H9 (cell line): ENCODE measurements around the gene SLC5A12. TPM values are rescaled to one million over a fixed set of nuclear protein-coding genes. Genes with fewer than 3 reads are reported as not detected.

ENCODE experiments used
- DNase-seq: peaks from one replicate; pipeline ENCODE4 v3.0.0-alpha.2; 2017
- H2AFZ ChIP-seq: one replicate; pipeline ENCODE4 v1.6.1; 2013; ENCODE audit warnings: mild to moderate bottlenecking, low read length, control low read depth, moderate library complexity
- H2AK5ac ChIP-seq: 2 replicates; pipeline ENCODE4 v1.6.1; 2013; ENCODE audit warnings: low read length, control low read depth, mixed read lengths; ENCODE audit not compliant: insufficient read length
- H2BK120ac ChIP-seq: one replicate; pipeline ENCODE4 v1.6.1; 2013; ENCODE audit warnings: low read depth, mild to moderate bottlenecking, low read length, control low read depth, inconsistent platforms; ENCODE audit not compliant: poor library complexity, severe bottlenecking
- H2BK12ac ChIP-seq: 2 replicates; pipeline ENCODE4 v1.6.1; 2013; ENCODE audit warnings: low read length, control low read depth, mixed read lengths, low read depth; ENCODE audit not compliant: insufficient read length
- H2BK15ac ChIP-seq: 2 replicates; pipeline ENCODE4 v1.6.1; 2013; ENCODE audit warnings: low read depth, low read length, control low read depth
- H2BK20ac ChIP-seq: one replicate; pipeline ENCODE4 v1.6.1; 2013; ENCODE audit warnings: low read depth, mild to moderate bottlenecking, low read length, control low read depth, inconsistent platforms; ENCODE audit not compliant: poor library complexity, severe bottlenecking
- H2BK5ac ChIP-seq: 2 replicates; pipeline ENCODE4 v1.6.1; 2013; ENCODE audit warnings: low read length, control low read depth, mixed read lengths; ENCODE audit not compliant: insufficient read length
- H3K14ac ChIP-seq: 2 replicates; pipeline ENCODE4 v1.6.1; 2013; ENCODE audit warnings: low read length, control low read depth; ENCODE audit not compliant: insufficient read depth
- H3K18ac ChIP-seq: 2 replicates; pipeline ENCODE4 v1.6.1; 2013; ENCODE audit warnings: low read depth, mild to moderate bottlenecking, mixed read lengths, low read length, control low read depth; ENCODE audit not compliant: insufficient read length
- H3K23ac ChIP-seq: 2 replicates; pipeline ENCODE4 v1.6.1; 2013; ENCODE audit warnings: low read length, control low read depth, mixed read lengths, low read depth; ENCODE audit not compliant: insufficient read length
- H3K23me2 ChIP-seq: 2 replicates; pipeline ENCODE4 v1.6.1; 2013; ENCODE audit warnings: low read depth, mild to moderate bottlenecking, mixed read lengths, low read length, control low read depth; ENCODE audit not compliant: insufficient read length, poor library complexity, severe bottlenecking
- H3K27ac ChIP-seq: 2 replicates; pipeline ENCODE4 v1.5.1; 2013; ENCODE audit warnings: low read length, control low read depth, mixed read lengths, low read depth; ENCODE audit not compliant: insufficient read length
- H3K27me3 ChIP-seq: 2 replicates; pipeline ENCODE4 v1.6.1; 2013; ENCODE audit warnings: low read length, control low read depth, inconsistent platforms; ENCODE audit not compliant: insufficient read depth
- H3K4ac ChIP-seq: 2 replicates; pipeline ENCODE4 v1.6.1; 2013; ENCODE audit warnings: low read depth, mild to moderate bottlenecking, control low read depth, inconsistent platforms, low read length, moderate library complexity
- H3K4me1 ChIP-seq: 2 replicates; pipeline ENCODE4 v1.6.1; 2013; ENCODE audit warnings: low read length, control low read depth, inconsistent platforms; ENCODE audit not compliant: insufficient read depth
- H3K4me2 ChIP-seq: 2 replicates; pipeline ENCODE4 v1.6.1; 2013; ENCODE audit warnings: low read length, control low read depth, mixed read lengths; ENCODE audit not compliant: insufficient read length, insufficient read depth
- H3K56ac ChIP-seq: 2 replicates; pipeline ENCODE4 v1.6.1; 2013; ENCODE audit warnings: low read depth, mild to moderate bottlenecking, mixed read lengths, low read length, control low read depth; ENCODE audit not compliant: insufficient read length
- H3K79me1 ChIP-seq: 2 replicates; pipeline ENCODE4 v1.6.1; 2013; ENCODE audit warnings: low read depth, mild to moderate bottlenecking, moderate library complexity, low read length, control low read depth, inconsistent platforms; ENCODE audit not compliant: insufficient read depth, poor library complexity, severe bottlenecking
- H3K79me2 ChIP-seq: 2 replicates; pipeline ENCODE4 v1.6.1; 2013; ENCODE audit warnings: low read length, control low read depth, inconsistent platforms; ENCODE audit not compliant: insufficient read depth
- H3K9ac ChIP-seq: 2 replicates; pipeline ENCODE4 v1.6.1; 2013; ENCODE audit warnings: low read length, control low read depth, mixed read lengths; ENCODE audit not compliant: insufficient read length; ENCODE audit errors: extremely low read depth
- H3K9me3 ChIP-seq: one replicate; pipeline ENCODE4 v1.6.1; 2013; ENCODE audit warnings: low read depth, low read length, inconsistent platforms; ENCODE audit not compliant: control insufficient read depth
- H3T11ph ChIP-seq: one replicate; pipeline ENCODE4 v1.6.1; 2013; ENCODE audit warnings: mild to moderate bottlenecking, low read length, control low read depth, inconsistent platforms
- H4K20me1 ChIP-seq: one replicate; pipeline ENCODE4 v1.6.1; 2013; ENCODE audit not compliant: control insufficient read depth, insufficient read length, insufficient read depth
- H4K5ac ChIP-seq: 2 replicates; pipeline ENCODE4 v1.6.1; 2013; ENCODE audit warnings: low read depth, mild to moderate bottlenecking, mixed read lengths, low read length, control low read depth; ENCODE audit not compliant: insufficient read length
- H4K8ac ChIP-seq: replicated peaks from 2 replicates; pipeline ENCODE4 v1.6.1; 2013; ENCODE audit warnings: low read length, control low read depth, mixed read lengths, low read depth; ENCODE audit not compliant: insufficient read length
- H4K91ac ChIP-seq: 2 replicates; pipeline ENCODE4 v1.6.1; 2013; ENCODE audit warnings: low read depth, mild to moderate bottlenecking, moderate library complexity, mixed read lengths, low read length, control low read depth; ENCODE audit not compliant: insufficient read length
- H3K27ac Mint-ChIP-seq, 3 experiments: 2 replicates in 2 of 3; 3 replicates in 1 of 3; pipeline ENCODE4 v1.8.0; 2020 to 2021; ENCODE audit warnings: mixed read lengths in 3 of 3, mild to moderate bottlenecking in 1 of 3, moderate library complexity in 1 of 3
- H3K27me3 Mint-ChIP-seq: 2 replicates; pipeline ENCODE4 v1.8.0; 2021; ENCODE audit warnings: low read depth, mild to moderate bottlenecking, moderate library complexity, mixed read lengths
- H3K36me3 Mint-ChIP-seq, 3 experiments: 2 replicates in 2 of 3; 3 replicates in 1 of 3; pipeline ENCODE4 v1.8.0; 2020 to 2021; ENCODE audit warnings: low read depth in 3 of 3, mixed read lengths in 3 of 3; ENCODE audit not compliant: insufficient read depth in 1 of 3
- H3K4me1 Mint-ChIP-seq, 2 experiments: 2 replicates each; pipeline ENCODE4 v1.8.0; 2020; ENCODE audit warnings: mixed read lengths in 2 of 2
- H3K4me3 Mint-ChIP-seq, 2 experiments: 2 replicates in 1 of 2; 3 replicates in 1 of 2; pipeline ENCODE4 v1.8.0; 2020 to 2021; ENCODE audit warnings: mild to moderate bottlenecking in 2 of 2, mixed read lengths in 2 of 2, moderate library complexity in 1 of 2
- H3K9me3 Mint-ChIP-seq, 2 experiments: 2 replicates in 1 of 2; 3 replicates in 1 of 2; pipeline ENCODE4 v1.8.0; 2020; ENCODE audit warnings: mild to moderate bottlenecking in 2 of 2, mixed read lengths in 2 of 2, moderate library complexity in 1 of 2
- CTCF ChIP-seq: fragments of 200-600 bp; sonication (generic); conservative IDR thresholded peaks from 3 replicates; pipeline ENCODE4 v1.8.0; 2021; ENCODE audit warnings: antibody characterized with exemption, mild to moderate bottlenecking
- WGBS: extraction: QIAGEN DNeasy Blood & Tissue Kit; methylation state at CpG from one replicate; pipeline ENCODE4 v1.1.7; 2013; ENCODE audit warnings: missing lambda C conversion rate, low lambda C conversion rate, mixed read lengths; ENCODE audit not compliant: insufficient read length; ENCODE audit errors: extremely low coverage; 5-methylcytosine and 5-hydroxymethylcytosine counted together
- total RNA-seq: library from RNA; stranded (reverse); gene quantifications from 2 replicates; pipeline ENCODE4 v1.2.1, GENCODE V29; 2021

SLC5A12 gene
- total RNA-seq, 1 experiment from 2014 or later = 2.7 TPM

- no peak for DNase-seq
- H3K27ac ChIP-seq = no peak overlapping the region
Measured at GRCh38 chr11:26618441-26618840, 103.4 kb downstream of the SLC5A12 start.

More at GRCh38 chr11:26618441-26618840, 103.4 kb downstream of the SLC5A12 start:
- Histone ChIP-seq H3K4ac (no peak overlapping the region), H2BK20ac (no peak overlapping the region), H3K4me1 (0 out of 2 replicates have a peak, but pooled peaks cover 2% of the 10 kb centered on the region), H3K27me3 (no peaks in the 10 kb centered on the region), H4K8ac (no peak overlapping the region), H2AFZ (no peak overlapping the region), H2AK5ac (no peak overlapping the region), H4K20me1 (no peaks in the 10 kb centered on the region), H3K23ac (no peak overlapping the region), H4K5ac (no peak overlapping the region), H4K91ac (no peak overlapping the region), H3K4me2 (no peak overlapping the region), H2BK5ac (no peak overlapping the region), H3K14ac (no peak overlapping the region), H3K18ac (no peak overlapping the region), H2BK15ac (no peak overlapping the region), H3K23me2 (no peaks in the 10 kb centered on the region), H2BK120ac (no peak overlapping the region), H3K79me1 (no peaks in the 10 kb centered on the region), H3K9ac (peak overlapping the region; percentile 23), H2BK12ac (no peak overlapping the region), H3K56ac (no peak overlapping the region), H3K79me2 (no peaks in the 10 kb centered on the region), H3T11ph (no peak overlapping the region), H3K9me3 (no peaks in the 10 kb centered on the region)
- TF ChIP-seq CTCF = no peak
- Mint-ChIP-seq H3K4me3 (no peak overlapping the region), H3K27me3 (no peaks in the 10 kb centered on the region), H3K9me3 (no peaks in the 10 kb centered on the region), H3K36me3 (no peaks in the 10 kb centered on the region), H3K27ac (peak overlapping the region in 2 of 3 experiments; percentile 34 to 55; a peak in 2 of 7 replicates), H3K4me1 (peaks cover 7% of the 10 kb centered on the region in 2 experiments)
- WGBS = no CpG with 5 or more reads among the region's 1 CpG

Other genes starting within 250 kb of the SLC5A12 start
- not detected in 2 replicates for gene MUC15, start 149.8 kb downstream of the SLC5A12 start, total RNA-seq